NCI-H2107 treated with DMSO at 0.1 percent for 48 hours (cell line): Measurements from ENCODE around the gene JKAMP.

Experiments
- DNase-seq: peaks from one replicate; lab custom pipeline; 2025; ENCODE audit not compliant: unreplicated experiment; lab: John Stamatoyannopoulos, UW

The JKAMP gene

GRCh38 chr14:59537476-59537875 is 53.2 kb downstream of the JKAMP start:
- DNase-seq = no peak

- DNase-seq = no peak
These were observed 54.6 kb downstream of the JKAMP start for GRCh38 chr14:59538936-59539335.

GRCh38 chr14:59540852-59541251 is 56.5 kb downstream of the JKAMP start:
- DNase-seq = no peak

- DNase-seq = no peak
These were observed 57.4 kb downstream of the JKAMP start for GRCh38 chr14:59541731-59542130.

GRCh38 chr14:59543873-59544272 is 59.6 kb downstream of the JKAMP start:
- peak; percentile 95 for DNase-seq

- no peak for DNase-seq
These were observed 63.0 kb downstream of the JKAMP start for GRCh38 chr14:59547310-59547709.
